ENCODE results near the gene GABRB2.

DNA sequence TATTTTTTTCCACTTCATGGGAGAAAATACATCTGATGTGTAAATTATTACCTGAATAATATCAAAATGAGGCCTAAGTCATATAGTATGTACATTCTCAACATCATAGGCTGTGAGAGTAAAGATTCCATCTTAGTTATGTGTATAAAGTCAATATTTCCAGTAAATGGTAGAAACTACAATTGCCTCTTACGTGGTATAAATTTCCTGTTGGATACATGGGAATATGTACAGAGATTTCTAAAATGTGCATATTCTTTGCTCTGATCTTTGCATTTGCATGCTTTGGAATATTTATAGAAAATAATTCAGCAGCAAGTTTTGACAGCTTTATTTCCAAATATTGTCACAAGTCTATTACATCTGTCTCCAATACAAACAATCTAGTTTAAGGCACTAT lies 78.8 kb downstream of the GABRB2 start:
- no peak for TF ChIP-seq TAF1 (IDR thresholded peaks at IDR 0.05; ENCODE audit: borderline replicate concordance, insufficient read depth, low read length)
- no peak for TF ChIP-seq POLR2AphosphoS5 (IDR thresholded peaks at IDR 0.05; ENCODE audit: low read depth, low read length)
- TF ChIP-seq, protein P1, sequence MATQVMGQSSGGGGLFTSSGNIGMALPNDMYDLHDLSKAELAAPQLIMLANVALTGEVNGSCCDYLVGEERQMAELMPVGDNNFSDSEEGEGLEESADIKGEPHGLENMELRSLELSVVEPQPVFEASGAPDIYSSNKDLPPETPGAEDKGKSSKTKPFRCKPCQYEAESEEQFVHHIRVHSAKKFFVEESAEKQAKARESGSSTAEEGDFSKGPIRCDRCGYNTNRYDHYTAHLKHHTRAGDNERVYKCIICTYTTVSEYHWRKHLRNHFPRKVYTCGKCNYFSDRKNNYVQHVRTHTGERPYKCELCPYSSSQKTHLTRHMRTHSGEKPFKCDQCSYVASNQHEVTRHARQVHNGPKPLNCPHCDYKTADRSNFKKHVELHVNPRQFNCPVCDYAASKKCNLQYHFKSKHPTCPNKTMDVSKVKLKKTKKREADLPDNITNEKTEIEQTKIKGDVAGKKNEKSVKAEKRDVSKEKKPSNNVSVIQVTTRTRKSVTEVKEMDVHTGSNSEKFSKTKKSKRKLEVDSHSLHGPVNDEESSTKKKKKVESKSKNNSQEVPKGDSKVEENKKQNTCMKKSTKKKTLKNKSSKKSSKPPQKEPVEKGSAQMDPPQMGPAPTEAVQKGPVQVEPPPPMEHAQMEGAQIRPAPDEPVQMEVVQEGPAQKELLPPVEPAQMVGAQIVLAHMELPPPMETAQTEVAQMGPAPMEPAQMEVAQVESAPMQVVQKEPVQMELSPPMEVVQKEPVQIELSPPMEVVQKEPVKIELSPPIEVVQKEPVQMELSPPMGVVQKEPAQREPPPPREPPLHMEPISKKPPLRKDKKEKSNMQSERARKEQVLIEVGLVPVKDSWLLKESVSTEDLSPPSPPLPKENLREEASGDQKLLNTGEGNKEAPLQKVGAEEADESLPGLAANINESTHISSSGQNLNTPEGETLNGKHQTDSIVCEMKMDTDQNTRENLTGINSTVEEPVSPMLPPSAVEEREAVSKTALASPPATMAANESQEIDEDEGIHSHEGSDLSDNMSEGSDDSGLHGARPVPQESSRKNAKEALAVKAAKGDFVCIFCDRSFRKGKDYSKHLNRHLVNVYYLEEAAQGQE (IDR thresholded peaks at IDR 0.05; ENCODE audit: insufficient read depth in 1 of 2, low read depth in 2 of 2, low read length in 2 of 2): no peak

Data from PFSK-1 (cell line).